Common myeloid progenitor, CD34-positive (primary cell): ENCODE results near the gene MYH4.

Source experiments
- CTCF ChIA-PET: fragments of 350-600 bp; sonication (Branson Sonifier 250); formaldehyde crosslinking; loops from one replicate; lab custom pipeline; 2021; ENCODE audit warnings: antibody characterized with exemption; lab: Charles Lee
- POLR2A ChIA-PET: fragments of 350-600 bp; sonication (Branson Sonifier 250); formaldehyde crosslinking; loops from one replicate; lab custom pipeline; 2021; ENCODE audit warnings: antibody characterized with exemption; lab: Charles Lee
- DNase-seq, 3 donors: peaks; one replicate each; pipeline versions ENCODE4 v3.0.0 to v3.0.0-alpha.2; 2013
- H3K27ac ChIP-seq, 2 experiments: 1 replicate in 1 of 2; 2 replicates in 1 of 2; pipeline ENCODE4 v1.7.0; 2013; ENCODE audit warnings: inconsistent platforms in 2 of 2, low read length in 2 of 2, mild to moderate bottlenecking in 2 of 2, low read depth in 1 of 2, moderate library complexity in 1 of 2; ENCODE audit not compliant: severe bottlenecking in 2 of 2, insufficient read depth in 1 of 2, poor library complexity in 1 of 2
- H3K27me3 ChIP-seq, 5 experiments: replicated peaks in 2 of 5; 1 replicate in 3 of 5; 2 replicates in 2 of 5; pipeline versions ENCODE4 v1.6.1 to v1.7.0; 2013; ENCODE audit warnings: low read length in 4 of 5, mild to moderate bottlenecking in 2 of 5, moderate library complexity in 2 of 5, inconsistent platforms in 1 of 5; ENCODE audit not compliant: insufficient read depth in 5 of 5, control insufficient read depth in 4 of 5
- H3K36me3 ChIP-seq, 4 experiments: 1 replicate in 2 of 4; 2 replicates in 2 of 4; pipeline versions ENCODE4 v1.6.1 to v1.7.0; 2013; ENCODE audit warnings: low read length in 3 of 4, control low read depth in 1 of 4, mild to moderate bottlenecking in 1 of 4; ENCODE audit not compliant: control insufficient read depth in 4 of 4, insufficient read depth in 4 of 4
- H3K4me1 ChIP-seq, 4 experiments: 1 replicate in 3 of 4; 2 replicates in 1 of 4; pipeline versions ENCODE4 v1.6.1 to v1.7.1; 2013; ENCODE audit warnings: low read length in 3 of 4, mild to moderate bottlenecking in 3 of 4, control low read depth in 1 of 4, inconsistent platforms in 1 of 4, moderate library complexity in 1 of 4; ENCODE audit not compliant: control insufficient read depth in 4 of 4, insufficient read depth in 4 of 4; ENCODE audit errors: control extremely low read depth in 1 of 4
- H3K4me3 ChIP-seq, 7 experiments: 1 replicate in 4 of 7; 2 replicates in 3 of 7; pipeline versions ENCODE4 v1.5.1 to v1.7.0; 2013; ENCODE audit warnings: mild to moderate bottlenecking in 7 of 7, low read length in 6 of 7, moderate library complexity in 6 of 7, inconsistent platforms in 2 of 7, low read depth in 2 of 7, control low read depth in 1 of 7; ENCODE audit not compliant: insufficient read depth in 4 of 7, control insufficient read depth in 1 of 7; ENCODE audit errors: extremely low read depth in 1 of 7
- H3K9me3 ChIP-seq, 5 experiments: 1 replicate in 4 of 5; 2 replicates in 1 of 5; pipeline versions ENCODE4 v1.6.1 to v1.7.1; 2013; ENCODE audit warnings: low read length in 4 of 5, mild to moderate bottlenecking in 2 of 5, inconsistent platforms in 1 of 5, low read depth in 1 of 5, moderate library complexity in 1 of 5; ENCODE audit not compliant: control insufficient read depth in 4 of 5, insufficient read depth in 2 of 5; ENCODE audit errors: control extremely low read depth in 1 of 5
- WGBS: methylation state at CpG from one replicate; pipeline ENCODE4 v1.1.5; 2013; ENCODE audit not compliant: insufficient coverage; 5-methylcytosine and 5-hydroxymethylcytosine counted together

Gene MYH4

DNA sequence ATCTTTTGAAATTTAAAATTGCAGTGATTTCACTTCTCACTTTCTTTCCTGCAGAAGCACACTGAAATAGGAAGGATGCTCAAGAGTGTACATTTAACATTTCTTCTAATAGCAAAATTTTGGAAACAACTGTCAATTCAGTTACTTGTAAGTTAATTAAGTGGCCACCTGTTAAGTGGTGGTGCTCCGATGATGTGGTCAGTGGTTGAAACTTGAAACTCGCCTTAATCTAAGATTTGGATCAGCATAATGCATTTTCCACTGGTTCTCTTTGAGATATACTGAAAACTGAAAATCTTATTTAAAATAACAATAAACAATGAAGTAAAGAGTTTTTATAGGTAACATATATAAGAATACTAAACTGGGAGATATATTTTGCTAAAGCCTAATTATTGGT lies 40.6 kb downstream of the MYH4 start:
- Histone ChIP-seq H3K36me3 (no peaks in the 10 kb centered on the region), H3K9me3 (peaks cover 0 to 2% (median 0%) of the 10 kb centered on the region in 5 experiments), H3K4me3 (no peak overlapping the region), H3K4me1 (no peaks in the 10 kb centered on the region), H3K27me3 (peaks cover 0 to 2% (median 0%) of the 10 kb centered on the region in 5 experiments), H3K27ac (no peak overlapping the region)
- DNase-seq = no peak
- WGBS = no CpG with 5 or more reads among the region's 2 CpGs
- ChIA-PET POLR2A (no interaction called here), CTCF (no interaction called here)

DNA sequence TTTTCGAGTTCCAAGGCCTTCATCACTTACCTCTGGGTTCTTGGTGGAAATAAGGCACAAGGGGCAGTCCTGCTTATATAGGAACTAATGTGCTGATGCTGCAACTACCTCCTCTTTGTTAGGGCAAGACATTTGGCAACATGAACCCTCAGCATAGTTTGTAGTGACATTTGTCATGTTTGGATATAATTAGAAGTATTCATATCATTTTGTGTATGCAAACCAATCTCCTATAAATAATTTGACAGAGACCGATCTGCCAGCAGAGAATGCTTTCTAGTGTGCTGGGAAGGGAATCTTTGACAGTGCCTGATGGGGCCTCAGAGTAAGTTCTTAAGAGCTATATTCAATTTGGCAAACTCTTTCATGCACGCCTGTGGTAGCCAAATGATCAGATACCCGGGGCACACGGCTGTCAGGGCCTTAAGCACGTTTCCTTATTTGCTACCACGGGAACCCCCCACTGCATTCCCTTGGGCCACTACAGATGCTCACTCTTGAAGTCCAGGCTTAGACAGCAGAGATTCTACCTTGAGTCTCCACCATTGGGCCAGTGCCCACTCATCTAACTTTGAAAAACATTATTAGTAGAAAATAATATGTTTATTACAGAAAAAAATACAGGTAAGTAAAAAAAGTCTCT lies 47.3 kb downstream of the MYH4 start, which contains the start of gene MYH8:
TSS of gene MYH8 (minus strand) at position 51 of the 643 bp plus-strand sequence. CDS start 1,723 bp downstream, outside the sequence.
- peaks cover 0 to 9% (median 0%) of the 10 kb centered on the region in 5 experiments for H3K27me3 ChIP-seq
- no peak within 1 kb of the TSS for H3K27ac ChIP-seq
- H3K36me3 ChIP-seq = no peaks in the 10 kb centered on the region
- H3K9me3 ChIP-seq = peaks cover 0 to under 1% (median 0%) of the 10 kb centered on the region in 5 experiments
- POLR2A ChIA-PET = no interaction called here
- H3K4me3 ChIP-seq = no peak within 1 kb of the TSS
- DNase-seq = no peak
- CTCF ChIA-PET = no interaction called here
- 89% methylated on average over 6 of the region's 7 CpGs for WGBS
- H3K4me1 ChIP-seq = no peaks in the 10 kb centered on the region

- H3K27ac ChIP-seq = no peak overlapping the region
- no peaks in the 10 kb centered on the region for H3K4me1 ChIP-seq
- H3K4me3 ChIP-seq = no peak overlapping the region
- no peaks in the 10 kb centered on the region for H3K9me3 ChIP-seq
- peaks cover 0 to 9% (median 0%) of the 10 kb centered on the region in 5 experiments for H3K27me3 ChIP-seq
- ChIA-PET POLR2A (no interaction called here), CTCF (no interaction called here)
- DNase-seq = no peak
- no CpG with 5 or more reads among the region's 2 CpGs for WGBS
- no peaks in the 10 kb centered on the region for H3K36me3 ChIP-seq
Observed at GRCh38 chr17:10421211-10421610, 48.1 kb downstream of the MYH4 start.

GRCh38 chr17:10420811-10421210 lies 48.5 kb downstream of the MYH4 start:
- DNase-seq = no peak
- no peak overlapping the region for H3K4me3 ChIP-seq
- peaks cover 0 to 9% (median 0%) of the 10 kb centered on the region in 5 experiments for H3K27me3 ChIP-seq
- no CpG with 5 or more reads among the region's 2 CpGs for WGBS
- no peaks in the 10 kb centered on the region for H3K4me1 ChIP-seq
- ChIA-PET CTCF (no interaction called here), POLR2A (no interaction called here)
- no peak overlapping the region for H3K27ac ChIP-seq
- H3K36me3 ChIP-seq = no peaks in the 10 kb centered on the region
- no peaks in the 10 kb centered on the region for H3K9me3 ChIP-seq

DNA sequence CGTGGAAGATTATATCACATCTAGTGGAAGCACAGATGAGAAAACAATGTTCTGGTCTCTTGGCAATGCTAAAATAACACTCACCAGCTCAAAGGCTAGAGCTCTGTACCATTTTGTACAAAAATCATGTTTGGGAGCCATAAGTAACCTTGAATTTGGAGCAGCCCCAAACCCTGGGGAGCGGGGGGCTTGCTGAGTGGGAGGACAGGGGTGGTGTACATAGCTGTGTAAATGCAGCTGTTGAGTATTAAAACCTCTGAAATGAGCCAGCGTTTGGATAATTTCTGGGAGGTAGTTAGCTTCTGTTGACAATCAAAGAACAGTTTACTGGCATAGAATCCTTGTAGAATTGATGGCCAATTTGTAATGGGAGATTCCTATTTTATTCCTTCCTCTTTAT lies 51.9 kb downstream of the MYH4 start:
- POLR2A ChIA-PET = no interaction called here

DNA sequence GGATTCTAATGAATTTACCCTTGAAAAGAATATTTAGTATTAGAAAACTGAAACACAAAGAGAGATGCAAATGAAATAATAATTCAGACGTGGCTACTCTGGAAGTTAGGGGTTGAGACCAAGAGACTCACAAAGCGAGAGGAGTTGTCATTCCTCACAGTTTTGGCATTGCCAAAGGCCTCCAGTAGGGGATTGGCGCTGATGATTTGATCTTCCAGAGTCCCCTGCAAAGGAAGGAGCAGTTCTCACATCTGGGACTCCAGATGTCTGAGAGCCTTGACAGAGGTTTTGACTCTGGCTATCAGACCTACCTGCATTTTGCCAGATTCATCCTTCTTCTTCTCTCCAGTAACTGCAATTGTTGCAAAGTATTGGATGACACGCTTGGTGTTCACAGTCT lies 54.2 kb downstream of the MYH4 start:
- Histone ChIP-seq H3K4me1 (no peaks in the 10 kb centered on the region), H3K27me3 (peaks cover 0 to 5% (median 0%) of the 10 kb centered on the region in 5 experiments), H3K9me3 (no peaks in the 10 kb centered on the region), H3K36me3 (no peaks in the 10 kb centered on the region), H3K4me3 (no peak overlapping the region), H3K27ac (no peak overlapping the region)
- ChIA-PET CTCF (no interaction called here), POLR2A (no interaction called here)
- WGBS = 84% methylated on average over 4 of the region's 4 CpGs
- no peak for DNase-seq

More for the DNA sequence above, 51.9 kb downstream of the MYH4 start:
- peaks cover 0 to 9% (median 0%) of the 10 kb centered on the region in 5 experiments for H3K27me3 ChIP-seq
- no peaks in the 10 kb centered on the region for H3K36me3 ChIP-seq
- H3K9me3 ChIP-seq = no peaks in the 10 kb centered on the region
- WGBS = 96% methylated on average over 3 of the region's 3 CpGs
- no peaks in the 10 kb centered on the region for H3K4me1 ChIP-seq
- no peak overlapping the region for H3K4me3 ChIP-seq
- CTCF ChIA-PET = no interaction called here
- no peak overlapping the region for H3K27ac ChIP-seq
- DNase-seq = no peak

DNA sequence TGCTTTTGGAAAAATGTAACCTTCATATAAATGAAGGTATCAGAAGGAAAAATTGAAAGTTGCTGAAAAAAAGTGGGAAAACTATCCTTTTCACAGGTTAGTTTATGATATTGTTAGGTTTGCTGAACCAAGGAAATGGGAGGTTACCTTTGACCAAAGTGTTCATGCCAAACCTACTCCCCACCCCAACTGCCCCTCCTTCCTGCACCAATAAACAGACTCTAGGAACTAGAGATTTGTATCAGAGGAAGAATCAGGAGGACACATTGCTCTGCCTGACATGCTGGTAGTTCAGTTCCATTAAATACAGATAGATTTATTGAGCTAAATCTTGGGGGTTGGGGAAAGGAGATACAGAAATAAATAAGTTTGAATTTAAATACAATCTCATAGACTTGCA lies 65.8 kb downstream of the MYH4 start:
- H3K27me3 ChIP-seq = peaks cover 0 to 3% (median 0%) of the 10 kb centered on the region in 5 experiments
- no peaks in the 10 kb centered on the region for H3K4me1 ChIP-seq
- CTCF ChIA-PET = no interaction called here
- DNase-seq = no peak
- H3K36me3 ChIP-seq = no peaks in the 10 kb centered on the region
- H3K9me3 ChIP-seq = no peaks in the 10 kb centered on the region
- no peak overlapping the region for H3K4me3 ChIP-seq
- H3K27ac ChIP-seq = no peak overlapping the region
- POLR2A ChIA-PET = no interaction called here
